UCSD-AML1 (cell line): Measurements from ENCODE around the gene MYH15.

ENCODE experiments used
- DNase-seq: peaks from one replicate; lab custom pipeline; 2025; ENCODE audit not compliant: unreplicated experiment; lab: John Stamatoyannopoulos, UW

The MYH15 gene

DNA sequence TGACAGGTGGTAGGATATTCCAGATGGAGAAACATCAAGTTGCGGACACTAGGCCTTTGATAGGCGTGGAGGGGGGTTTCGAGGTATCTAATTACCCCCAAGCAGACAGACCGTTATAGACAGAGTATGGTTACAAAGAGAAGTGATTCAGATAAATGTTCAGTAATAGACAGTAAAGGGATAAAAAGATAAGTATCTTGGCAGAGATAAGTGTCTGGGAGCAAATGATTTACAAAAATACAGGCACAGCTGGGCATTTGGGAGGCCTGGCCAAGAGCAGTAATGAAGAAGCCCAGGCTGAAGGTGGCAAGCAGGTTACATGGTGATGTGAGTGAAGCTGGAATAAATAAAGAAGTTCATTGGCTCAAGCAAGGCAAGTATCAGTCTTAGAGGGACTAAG, 659 bp upstream of the MYH15 start:
- DNase-seq, result no peak

DNA sequence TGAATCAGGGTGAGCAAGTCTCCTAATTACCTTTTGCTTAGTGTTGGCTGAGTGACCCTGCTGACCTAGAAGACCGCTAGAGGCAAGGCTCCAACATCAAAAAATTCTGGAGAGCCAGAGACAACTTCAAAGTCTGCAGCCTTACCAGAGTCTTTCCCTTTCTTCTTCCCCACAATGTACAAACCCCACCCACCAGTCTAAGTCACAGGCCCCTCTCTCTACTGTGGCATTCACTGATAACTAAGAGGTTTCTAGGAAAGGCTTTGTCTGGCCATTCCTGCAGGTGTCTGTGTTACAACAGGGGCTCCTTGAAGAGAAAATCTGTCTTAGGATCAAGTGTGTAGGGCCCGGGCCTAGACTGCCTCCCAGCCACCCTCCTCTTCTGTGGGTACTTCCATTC, 525 bp downstream of the MYH15 start:
- no peak for DNase-seq

DNA sequence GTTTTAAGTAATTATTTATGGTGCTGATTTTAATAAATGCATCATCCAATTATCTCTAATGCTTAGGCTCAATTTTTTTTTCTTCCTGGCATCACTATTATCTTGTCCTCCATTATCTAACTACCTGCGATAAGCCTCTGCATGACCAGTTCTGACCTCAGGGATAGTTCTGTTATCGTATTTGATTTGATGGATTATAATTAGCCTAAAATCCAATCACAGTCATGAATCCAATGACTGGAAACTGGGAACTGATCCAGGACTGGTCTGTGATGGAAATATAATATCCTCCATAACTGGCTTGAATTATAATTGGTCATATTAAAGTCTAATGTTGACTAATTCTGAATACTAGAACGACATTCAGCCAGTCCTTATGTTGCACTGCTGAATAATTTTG, 1.1 kb downstream of the MYH15 start:
- no peak for DNase-seq

DNA sequence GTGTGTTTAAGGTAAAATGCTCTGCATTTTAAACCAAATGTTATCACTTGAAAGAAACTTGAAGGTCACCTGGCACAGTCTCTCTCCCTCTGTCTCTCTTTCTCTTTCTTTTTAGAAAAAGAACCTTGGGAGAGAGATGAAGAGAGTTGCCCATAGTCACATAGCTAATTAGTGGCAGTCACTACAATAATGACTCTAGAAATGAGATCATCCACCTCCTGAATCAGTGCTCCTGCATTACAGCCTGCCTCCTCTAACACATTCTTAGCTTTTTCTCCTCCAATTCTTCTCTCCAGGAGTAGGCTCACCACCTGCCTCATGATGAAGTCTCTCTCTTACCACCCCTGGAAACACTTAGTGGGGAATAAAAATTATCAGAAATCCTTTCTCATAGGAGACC, 2.5 kb downstream of the MYH15 start:
- DNase-seq, result no peak

DNA sequence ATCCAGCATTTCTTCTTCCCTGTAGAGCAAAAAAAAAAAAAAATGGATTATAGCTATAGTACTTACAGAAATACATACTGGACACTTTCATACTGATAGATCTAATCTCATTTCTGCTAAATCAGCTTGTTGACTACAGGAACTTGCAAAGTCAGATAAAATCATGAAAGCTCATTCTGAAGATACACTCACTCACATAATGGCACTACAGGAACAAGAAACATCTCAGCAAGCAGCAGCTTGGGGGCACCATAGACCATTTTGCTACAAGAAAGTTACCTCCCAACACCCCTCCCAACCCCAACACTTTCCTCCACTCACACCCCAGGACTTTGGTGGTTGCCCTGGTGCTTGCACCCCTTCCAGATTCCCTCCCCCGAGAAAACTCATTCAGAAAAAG, 4.6 kb downstream of the MYH15 start:
- no peak for DNase-seq

DNA sequence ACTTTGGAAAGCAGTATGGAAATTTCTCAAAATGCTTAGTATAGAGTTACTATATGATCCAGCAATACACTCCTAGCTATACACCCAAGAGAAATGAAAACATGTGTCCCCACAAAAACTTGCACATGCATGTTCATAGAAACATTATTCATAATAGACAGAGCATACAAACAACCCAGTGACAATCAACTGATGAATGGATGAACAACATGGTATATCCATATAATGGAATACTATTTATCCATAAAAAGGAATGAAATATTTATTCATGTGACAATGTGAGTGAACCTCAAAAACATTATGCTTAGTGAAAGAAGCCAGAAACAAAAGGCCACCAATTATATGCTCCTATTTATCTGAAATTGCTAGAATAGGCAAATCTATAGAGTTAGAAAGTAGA, 6.7 kb downstream of the MYH15 start:
- DNase-seq, result no peak

DNA sequence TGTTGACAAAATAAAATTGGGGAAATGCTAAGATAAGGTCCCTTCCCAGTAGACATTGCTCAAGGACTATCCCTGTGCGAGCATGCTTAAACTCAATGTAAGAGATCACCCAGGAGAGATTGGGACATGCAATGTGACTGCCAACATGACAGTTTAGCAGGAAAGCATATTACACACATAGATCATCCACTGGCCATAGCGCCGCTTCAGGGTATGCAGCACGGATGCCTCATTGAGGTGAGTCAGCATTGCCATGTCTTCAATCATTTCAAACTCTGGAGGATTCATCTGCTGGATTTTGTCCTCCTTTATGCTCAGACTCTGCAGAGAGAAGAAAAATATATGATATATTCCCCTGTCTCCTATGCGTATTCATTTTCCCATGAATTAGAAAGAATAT, 8.9 kb downstream of the MYH15 start:
- no peak for DNase-seq

DNA sequence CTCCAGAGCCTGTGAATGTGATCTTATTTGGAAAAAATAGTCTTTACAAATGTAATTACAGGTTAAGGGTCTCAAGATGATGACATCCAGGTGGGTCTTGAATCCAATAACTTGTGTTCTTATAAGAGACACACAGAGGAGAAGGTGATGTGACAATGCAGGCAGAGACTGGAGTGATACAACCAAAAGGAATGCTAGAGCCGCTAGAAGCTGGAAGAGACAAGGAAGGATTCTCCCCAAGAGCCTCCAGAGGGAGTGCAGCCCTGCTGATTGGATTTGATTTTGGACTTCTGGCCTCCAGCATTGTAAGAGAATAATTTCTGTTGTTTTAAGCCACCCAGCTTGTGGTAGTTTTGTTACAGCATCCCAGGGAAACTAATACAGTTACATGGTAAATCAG, 9.7 kb downstream of the MYH15 start:
- DNase-seq, result no peak

DNA sequence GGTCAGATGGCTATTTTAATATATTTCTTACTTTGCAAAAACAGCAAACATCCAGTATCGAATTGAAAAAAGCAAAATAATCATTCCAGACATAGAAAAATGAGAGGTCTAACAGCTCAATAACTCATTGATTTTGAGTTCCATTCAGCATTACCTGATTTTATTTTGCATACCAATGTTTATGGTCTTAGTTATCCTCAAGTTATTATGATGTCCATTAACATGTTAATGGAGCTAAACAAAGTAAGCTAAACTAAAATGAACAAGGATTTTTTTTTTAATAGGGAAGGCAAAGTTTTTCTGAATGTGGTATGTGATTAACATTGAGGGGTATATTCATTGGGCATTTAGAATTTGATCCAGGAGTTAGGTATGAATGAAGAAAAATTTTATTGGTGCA, 13.1 kb downstream of the MYH15 start:
- no peak for DNase-seq

DNA sequence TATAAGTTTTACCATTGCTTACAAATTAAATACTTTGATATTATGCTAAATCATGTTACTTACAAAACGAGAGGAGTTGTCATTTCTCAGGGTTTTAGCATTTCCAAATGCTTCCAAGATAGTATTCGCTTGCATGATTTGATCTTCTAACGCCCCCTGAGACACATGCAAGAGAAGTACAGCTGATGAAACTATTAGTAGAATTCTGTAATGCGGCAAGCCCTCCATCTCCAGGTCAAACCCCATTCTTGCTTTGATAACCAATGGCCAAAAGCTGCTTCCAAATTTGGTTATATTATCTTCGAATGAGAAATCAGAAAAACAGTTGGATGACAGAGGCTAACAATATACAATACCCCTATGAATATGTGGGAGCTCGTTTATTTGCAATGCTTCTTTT, 14.7 kb downstream of the MYH15 start:
- DNase-seq, result no peak

DNA sequence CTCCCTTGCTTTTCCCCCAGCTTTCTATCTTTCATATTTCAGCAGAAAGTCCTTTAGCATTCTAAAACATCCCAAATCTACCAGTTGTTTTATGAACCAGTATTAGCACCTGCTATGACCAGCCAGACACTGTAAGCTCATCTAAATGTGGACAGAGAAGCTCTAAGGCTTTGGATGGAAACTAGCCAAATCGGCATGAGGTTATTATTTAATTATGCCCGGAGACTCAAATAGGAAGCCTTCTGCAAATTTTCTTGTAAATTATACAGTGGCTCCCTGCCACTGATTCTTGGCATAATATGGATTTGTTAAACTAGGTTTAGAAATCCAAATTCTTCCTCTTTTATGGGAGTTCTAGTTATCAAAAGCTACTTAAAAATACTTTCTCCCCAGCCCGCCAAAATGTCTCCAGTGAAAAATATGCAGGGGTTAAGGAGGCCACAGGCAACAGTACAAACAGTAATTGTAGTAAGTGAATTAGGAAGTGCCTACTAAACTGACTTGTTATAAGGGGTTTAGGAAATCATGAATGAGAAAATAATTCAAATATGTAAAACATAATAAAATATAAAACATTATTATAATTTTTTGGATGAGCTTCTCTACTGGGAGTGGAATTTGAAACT, 15.4 kb downstream of the MYH15 start:
- DNase-seq, result no peak

DNA sequence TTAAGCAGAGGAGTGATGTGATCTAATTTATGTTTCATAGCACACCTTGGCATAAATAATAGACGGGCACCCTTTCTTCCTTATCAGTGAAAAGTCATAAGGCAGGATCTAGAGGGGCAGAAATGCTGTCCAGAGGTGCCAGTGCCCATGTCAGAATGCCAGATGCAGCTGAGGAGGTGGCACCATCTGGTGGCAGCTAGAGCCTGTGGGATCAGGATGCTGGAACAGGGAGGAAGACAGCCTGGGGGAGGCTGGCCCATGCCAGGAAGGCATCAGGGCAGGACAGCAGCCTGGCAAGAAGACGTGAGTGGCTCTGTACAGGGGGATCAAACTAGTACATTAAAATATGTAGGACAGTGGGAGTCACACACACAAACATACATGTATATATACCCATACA, 16.5 kb downstream of the MYH15 start:
- peak; percentile 19 for DNase-seq

DNA sequence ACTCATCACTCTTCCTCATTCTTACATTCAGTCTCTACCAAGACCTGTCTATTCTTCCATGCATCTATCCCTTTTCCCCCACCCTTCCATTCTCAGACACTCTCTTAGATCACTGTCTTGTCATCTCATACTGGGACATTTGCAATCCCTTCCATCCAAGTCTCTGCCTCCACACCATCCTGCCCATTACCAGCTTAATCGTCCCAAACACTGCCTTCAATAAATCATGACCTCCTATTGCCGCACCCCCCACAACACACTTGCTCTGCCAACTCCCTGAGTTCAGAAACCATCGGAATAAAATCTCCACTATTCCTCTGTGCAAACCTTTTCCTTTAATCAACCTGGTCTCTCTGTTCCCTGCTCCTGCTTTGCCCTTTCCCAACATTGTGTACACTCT, 18.9 kb downstream of the MYH15 start:
- no peak for DNase-seq

DNA sequence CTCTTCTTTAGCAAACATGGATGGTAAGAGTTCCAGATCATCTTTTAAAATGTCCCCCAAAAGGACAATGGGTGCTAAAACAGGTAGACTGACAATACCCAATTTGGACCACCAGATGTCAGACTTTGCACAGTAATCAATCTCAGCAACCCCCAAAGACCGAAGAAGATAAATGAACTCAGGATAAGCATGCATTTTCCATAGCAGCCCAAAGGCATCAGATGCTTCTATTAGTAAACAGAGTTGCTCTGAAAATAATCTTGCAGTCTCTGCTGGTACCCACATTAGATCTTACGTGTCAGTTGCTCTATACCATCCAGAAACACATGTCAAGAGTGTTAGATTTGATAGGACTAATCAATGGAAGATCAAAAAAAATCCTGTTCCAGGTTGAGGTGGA, 20.6 kb downstream of the MYH15 start:
- DNase-seq, result no peak

DNA sequence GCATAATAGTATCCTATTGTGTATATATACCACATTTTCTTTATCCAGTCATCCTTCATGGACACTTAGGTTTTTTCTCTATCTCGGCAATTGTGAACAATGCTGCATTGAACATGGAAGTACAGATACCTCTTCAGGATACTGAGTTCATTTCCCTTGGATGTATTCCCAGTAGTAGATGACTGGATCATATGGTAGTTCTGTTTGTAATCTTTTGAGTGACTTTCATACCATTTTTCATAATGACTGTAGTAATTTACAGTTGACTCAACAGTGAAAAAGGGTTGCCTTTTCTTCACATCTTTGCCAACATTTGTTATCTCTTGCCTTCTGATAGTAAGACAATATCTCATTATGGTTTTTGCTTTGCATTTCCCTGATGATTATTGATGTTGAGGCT, 21.8 kb downstream of the MYH15 start:
- DNase-seq, result no peak

DNA sequence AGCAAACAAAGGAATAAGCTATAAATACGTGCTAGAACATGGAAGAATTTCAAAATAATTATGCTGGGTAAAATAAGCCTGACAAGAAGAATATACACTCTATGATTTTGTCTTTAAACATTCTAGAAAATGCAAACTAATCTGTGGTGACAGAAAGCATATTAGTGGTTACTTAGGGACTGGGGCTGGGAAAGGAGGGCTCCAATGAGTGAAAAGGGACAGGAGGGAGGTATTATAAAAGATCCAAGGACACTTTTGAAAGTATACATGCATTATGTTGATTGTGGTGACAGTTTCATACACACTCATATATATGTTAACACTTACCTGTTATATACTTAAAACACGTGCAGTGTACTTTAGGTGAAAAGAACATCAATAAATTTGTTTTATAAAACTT, 23.0 kb downstream of the MYH15 start:
- no peak for DNase-seq

DNA sequence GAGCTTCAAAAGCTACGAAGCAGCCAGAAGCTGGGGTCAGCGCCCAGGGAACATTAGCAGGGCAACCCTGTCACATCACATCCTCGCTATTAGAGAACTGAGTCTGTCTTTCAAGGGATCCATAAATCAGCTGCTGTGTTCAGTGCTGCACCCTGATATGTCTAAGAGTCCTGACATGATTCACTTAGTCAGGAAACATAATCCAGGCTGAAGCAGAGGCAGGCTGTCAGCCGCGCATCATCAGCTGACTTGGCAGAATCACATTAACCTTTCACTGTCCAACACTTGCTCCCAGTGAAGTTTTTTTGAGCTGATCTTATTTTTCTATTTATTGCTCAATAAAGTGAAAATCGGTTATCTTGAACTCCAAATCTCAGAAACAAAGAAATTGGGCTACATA, 23.5 kb downstream of the MYH15 start:
- no peak for DNase-seq

DNA sequence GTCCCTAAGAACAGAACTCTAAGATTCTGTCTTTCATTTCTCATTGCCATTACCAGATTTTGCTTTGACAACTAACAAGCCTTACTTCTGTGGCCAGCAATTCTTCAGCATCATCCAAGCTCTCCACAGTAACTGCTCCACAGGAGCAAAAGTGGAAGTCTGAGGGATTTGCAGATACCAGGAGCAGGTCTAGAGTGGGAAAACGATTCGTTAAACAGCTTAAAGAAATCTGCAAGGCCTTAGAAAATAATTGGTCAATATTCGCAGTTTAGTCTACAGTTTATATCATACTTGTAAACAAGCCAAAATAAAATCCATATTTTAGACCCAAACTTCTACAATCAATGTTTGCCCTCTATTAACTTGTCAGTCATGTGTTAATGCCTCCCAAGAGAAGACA, 24.1 kb downstream of the MYH15 start:
- DNase-seq, result no peak

DNA sequence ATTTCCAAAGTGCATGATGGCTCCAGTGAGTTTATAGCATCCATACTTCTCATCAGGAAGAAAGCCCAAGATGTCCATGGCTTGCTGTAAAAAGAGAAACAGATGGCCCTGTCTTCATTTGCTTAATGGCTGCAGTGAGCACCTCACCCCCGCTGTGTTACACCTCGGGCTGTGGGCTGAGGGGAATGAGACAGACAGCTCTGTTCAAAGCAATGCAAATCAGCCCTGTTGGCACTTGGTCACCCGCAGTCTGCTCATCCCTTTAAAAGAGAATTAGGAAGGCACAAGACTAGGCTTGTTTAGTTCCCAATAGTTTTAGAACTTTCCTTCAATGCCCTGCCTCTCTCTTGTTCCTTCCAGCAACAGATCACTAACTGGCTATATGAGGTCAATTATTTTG, 25.2 kb downstream of the MYH15 start:
- no peak for DNase-seq

DNA sequence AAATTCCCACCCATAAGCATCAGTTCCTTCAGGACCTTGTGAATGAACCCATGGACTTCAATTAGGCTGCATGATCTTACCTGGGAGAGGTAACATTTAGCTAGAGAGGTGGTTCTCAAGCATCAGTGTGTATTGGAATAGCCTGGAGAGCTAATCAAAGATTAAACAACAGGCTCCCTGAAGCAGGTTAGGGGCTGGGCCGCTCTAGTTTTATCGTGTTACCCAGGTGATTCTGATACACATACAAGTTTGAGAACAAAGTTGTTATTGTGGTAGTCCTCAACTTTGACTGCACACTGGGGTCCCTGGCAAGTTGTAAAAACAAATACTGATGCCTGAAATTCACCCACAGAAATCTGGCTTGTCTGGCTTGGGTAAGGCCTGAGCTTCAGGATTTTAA, 31.2 kb downstream of the MYH15 start:
- no peak for DNase-seq

DNA sequence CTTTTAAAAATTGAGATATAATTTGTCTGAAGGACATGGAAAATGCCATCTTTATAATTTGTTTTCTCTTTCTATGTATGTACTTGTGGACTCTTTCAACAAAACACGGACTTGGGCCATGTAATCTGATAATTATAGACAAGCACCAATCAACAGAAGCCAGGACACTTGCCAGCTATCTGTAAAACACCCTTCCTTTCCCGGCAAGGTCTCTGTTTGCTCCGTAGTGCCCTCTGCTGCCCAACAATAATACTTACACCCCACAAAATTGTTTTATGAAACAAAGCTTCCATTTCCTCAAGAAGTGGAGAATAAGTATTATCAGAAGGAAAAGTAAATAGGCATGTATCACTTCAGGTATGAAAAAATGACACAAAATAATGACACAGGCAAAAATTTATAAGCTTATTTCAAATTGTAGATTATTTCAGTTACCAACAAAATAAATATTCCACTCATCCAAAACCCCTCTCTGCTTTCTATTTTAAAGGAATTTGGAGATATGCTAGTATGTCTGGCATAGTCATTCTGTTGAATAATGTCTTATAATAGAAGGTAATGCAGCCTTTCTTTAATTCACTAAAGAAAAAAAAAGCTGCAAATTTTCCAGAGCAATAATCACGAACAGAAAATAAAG, 32.8 kb downstream of the MYH15 start:
- DNase-seq, result peak; percentile 21

DNA sequence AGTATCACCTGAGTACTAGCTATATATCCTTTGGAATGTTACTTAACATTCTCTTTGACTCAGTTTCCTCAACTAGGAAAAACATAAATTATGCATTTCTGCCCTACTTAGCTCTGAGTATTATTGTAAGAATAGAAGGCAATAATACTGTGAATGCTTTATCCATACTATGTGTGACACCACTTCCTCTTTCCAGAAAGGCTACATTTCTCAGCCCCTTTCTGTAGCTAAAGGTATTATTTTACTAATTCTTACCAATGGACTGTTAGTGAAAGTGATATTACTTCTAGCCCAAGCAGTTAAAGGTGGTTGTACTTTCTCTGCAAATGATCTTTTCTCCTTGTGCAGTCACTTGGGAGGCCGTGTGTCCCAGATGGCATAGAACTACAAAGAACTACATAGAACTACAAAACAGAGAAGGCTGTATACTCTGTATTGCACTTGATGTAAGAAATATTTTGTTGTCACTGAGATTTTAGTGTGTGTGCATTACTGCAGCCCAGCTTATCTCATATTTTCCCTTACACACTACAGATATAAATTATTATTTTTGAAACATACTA, 35.1 kb downstream of the MYH15 start:
- DNase-seq, result no peak

DNA sequence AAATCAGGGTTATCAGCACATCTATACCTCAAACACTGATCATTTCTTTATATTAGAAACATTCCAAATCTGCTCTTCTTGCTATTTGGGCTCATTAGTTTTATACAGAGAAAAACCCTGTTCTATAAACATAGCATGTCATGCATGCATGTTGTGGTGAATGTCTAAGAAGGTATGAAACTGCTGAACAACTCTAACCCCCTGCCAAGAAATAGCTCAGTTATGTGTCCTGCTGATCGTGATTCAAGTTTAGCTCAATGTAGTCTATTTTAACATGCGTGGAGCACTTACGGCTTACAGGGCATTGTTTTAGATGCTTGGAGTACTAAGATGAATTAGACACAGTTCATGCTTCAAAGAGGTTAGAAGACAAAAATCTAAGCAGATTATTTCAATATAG, 35.8 kb downstream of the MYH15 start:
- DNase-seq, result no peak
